Uterus (tissue), 4 donors: ENCODE measurements around the gene RFX4. TPM values are rescaled to one million over a fixed set of nuclear protein-coding genes. Genes with fewer than 3 reads are reported as not detected.

Source experiments
- DNase-seq, 2 donors: peaks; one replicate each; pipeline ENCODE4 v3.0.0-alpha.2; 2019 to 2020
- H3K27ac ChIP-seq, 2 donors: fragments of 200-600 bp; sonication (generic); 1 replicate in 1 of 2; 2 replicates in 1 of 2; pipeline ENCODE4 v1.5.1; 2016 to 2018
- H3K27me3 ChIP-seq, 2 donors: fragments of 200-600 bp; sonication (generic); one replicate each; pipeline ENCODE4 v1.5.1; 2018 to 2019; ENCODE audit warnings: control low read depth in 1 of 2
- H3K36me3 ChIP-seq, 2 donors: fragments of 200-600 bp; sonication (generic); one replicate each; pipeline ENCODE4 v1.5.1; 2019; ENCODE audit warnings: control low read depth in 1 of 2
- H3K4me1 ChIP-seq, 2 donors: fragments of 200-600 bp; sonication (generic); one replicate each; pipeline ENCODE4 v1.5.1; 2018 to 2019; ENCODE audit warnings: control low read depth in 1 of 2
- H3K4me3 ChIP-seq, 2 donors: fragments of 200-600 bp; sonication (generic); 1 replicate in 1 of 2; 2 replicates in 1 of 2; pipeline ENCODE4 v1.5.1; 2018 to 2019; ENCODE audit warnings: mild to moderate bottlenecking in 1 of 2
- H3K9me3 ChIP-seq, 2 donors: fragments of 200-600 bp; sonication (generic); one replicate each; pipeline ENCODE4 v1.5.1; 2019; ENCODE audit warnings: control low read depth in 1 of 2
- CTCF ChIP-seq, 4 experiments: fragments of 200-600 bp in 2 of 4; fragments of 450-650 bp in 2 of 4; sonication (generic) in 2 of 4; IDR thresholded peaks; one replicate each; pipeline ENCODE4 v1.5.1; 2016 to 2019; ENCODE audit warnings: antibody characterized with exemption in 4 of 4, mild to moderate bottlenecking in 2 of 4, moderate library complexity in 1 of 4
- POLR2A ChIP-seq, 2 donors: fragments of 450-650 bp; IDR thresholded peaks; one replicate each; pipeline ENCODE4 v1.6.1; 2016; ENCODE audit warnings: antibody characterized with exemption in 2 of 2, mild to moderate bottlenecking in 1 of 2, moderate library complexity in 1 of 2
- intact Hi-C: fragments of 100-400 bp; cut with DNase I; formaldehyde crosslinking; loops from one replicate; pipeline ENCODE4 v1.15.1; 2023; ENCODE audit warnings: low total_unique reads
- total RNA-seq, 4 donors: library from RNA; depleted of rRNA in 3 of 4; stranded (reverse); fragments of >200 nt in 3 of 4; gene quantifications; one replicate each; pipeline versions ENCODE4 v1.1.0 to v1.2.4, GENCODE V29; 2014 to 2023
- donor health status: DM: yes; HTN: yes; CAD: no.

The RFX4 gene
- total RNA-seq, 4 donors from 2014 or later, result not detected

GRCh38 chr12:106629797-106630659 lies 47.2 kb downstream of the RFX4 start:
- no peak for DNase-seq
- H3K4me1 ChIP-seq, result no peaks in the 10 kb centered on the region
- TF ChIP-seq POLR2A (IDR thresholded peaks at IDR 0.05), result no peak
- TF ChIP-seq CTCF (IDR thresholded peaks at IDR 0.05), result no peak
- no peaks in the 10 kb centered on the region for H3K36me3 ChIP-seq
- intact Hi-C loops, result no loop called here
- no peak overlapping the region for H3K27ac ChIP-seq
- H3K9me3 ChIP-seq, result no peaks in the 10 kb centered on the region
- no peak overlapping the region for H3K4me3 ChIP-seq
- no peaks in the 10 kb centered on the region for H3K27me3 ChIP-seq

- Histone ChIP-seq H3K4me1 (no peaks in the 10 kb centered on the region), H3K9me3 (no peaks in the 10 kb centered on the region), H3K27ac (no peak overlapping the region), H3K36me3 (no peaks in the 10 kb centered on the region), H3K27me3 (no peaks in the 10 kb centered on the region), H3K4me3 (no peak overlapping the region)
- no peak for TF ChIP-seq POLR2A (IDR thresholded peaks at IDR 0.05)
- no peak for TF ChIP-seq CTCF (IDR thresholded peaks at IDR 0.05)
- intact Hi-C loops, result no loop called here
- DNase-seq, result no peak
These were observed 48.3 kb downstream of the RFX4 start for GRCh38 chr12:106631150-106631549.

GRCh38 chr12:106631797-106632196 lies 49.0 kb downstream of the RFX4 start:
- H3K9me3 ChIP-seq, result no peaks in the 10 kb centered on the region
- intact Hi-C loops, result no loop called here
- no peaks in the 10 kb centered on the region for H3K27me3 ChIP-seq
- no peak for DNase-seq
- TF ChIP-seq CTCF (IDR thresholded peaks at IDR 0.05), result no peak
- no peak for TF ChIP-seq POLR2A (IDR thresholded peaks at IDR 0.05)
- H3K27ac ChIP-seq, result no peak overlapping the region
- no peaks in the 10 kb centered on the region for H3K36me3 ChIP-seq
- H3K4me3 ChIP-seq, result no peak overlapping the region
- no peaks in the 10 kb centered on the region for H3K4me1 ChIP-seq

GRCh38 chr12:106632797-106633450 lies 50.1 kb downstream of the RFX4 start:
- H3K27me3 ChIP-seq, result no peaks in the 10 kb centered on the region
- no peaks in the 10 kb centered on the region for H3K9me3 ChIP-seq
- intact Hi-C loops, result no loop called here
- no peak for TF ChIP-seq POLR2A (IDR thresholded peaks at IDR 0.05)
- no peak for TF ChIP-seq CTCF (IDR thresholded peaks at IDR 0.05)
- DNase-seq, result no peak
- H3K4me3 ChIP-seq, result no peak overlapping the region
- no peaks in the 10 kb centered on the region for H3K4me1 ChIP-seq
- H3K36me3 ChIP-seq, result no peaks in the 10 kb centered on the region
- no peak overlapping the region for H3K27ac ChIP-seq

- no peaks in the 10 kb centered on the region for H3K27me3 ChIP-seq
- no peak overlapping the region for H3K27ac ChIP-seq
- intact Hi-C loops, result no loop called here
- no peak for DNase-seq
- TF ChIP-seq CTCF (IDR thresholded peaks at IDR 0.05), result no peak
- TF ChIP-seq POLR2A (IDR thresholded peaks at IDR 0.05), result no peak
- H3K36me3 ChIP-seq, result no peaks in the 10 kb centered on the region
- no peaks in the 10 kb centered on the region for H3K4me1 ChIP-seq
- H3K9me3 ChIP-seq, result no peaks in the 10 kb centered on the region
- no peak overlapping the region for H3K4me3 ChIP-seq
These were observed 50.6 kb downstream of the RFX4 start for GRCh38 chr12:106633451-106633823.
